Measurements from ENCODE around the gene CAND2.
A peak's percentile ranks its signal among the peaks of the same experiment; 100 is the strongest.
"Not testable (repeated sequence)": the region's sequence is repeated elsewhere in the genome, so short reads cannot be mapped to it uniquely, and the experiment has no call there.

The CAND2 gene

GRCh38 chr3:12772462-12772861 is 24.0 kb upstream of the CAND2 start:
- no peak for DNase-seq

- no peak for DNase-seq
These were observed 23.3 kb upstream of the CAND2 start for GRCh38 chr3:12773030-12773709.

DNA sequence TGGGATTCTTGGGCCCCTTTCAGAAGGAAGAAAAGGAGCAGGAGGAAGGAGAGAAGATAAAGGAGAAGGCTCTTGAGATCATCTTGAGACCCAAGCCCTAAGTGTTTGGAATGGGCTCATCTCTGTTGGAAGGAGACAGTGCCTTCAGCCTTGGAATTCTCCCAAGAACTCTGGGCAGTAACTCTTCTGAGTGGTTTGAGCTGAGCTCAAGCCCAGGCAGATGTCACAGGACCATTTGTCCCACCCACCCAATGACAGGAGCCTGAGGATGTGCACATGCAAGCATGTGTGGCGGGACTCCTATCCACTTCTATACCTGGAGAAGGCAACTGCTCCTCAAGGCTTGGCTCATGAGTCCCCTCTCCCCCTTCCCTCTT is 22.8 kb upstream of the CAND2 start:
- no peak for DNase-seq

- no peak for DNase-seq
These were observed 21.9 kb upstream of the CAND2 start for GRCh38 chr3:12774619-12775018.

DNA sequence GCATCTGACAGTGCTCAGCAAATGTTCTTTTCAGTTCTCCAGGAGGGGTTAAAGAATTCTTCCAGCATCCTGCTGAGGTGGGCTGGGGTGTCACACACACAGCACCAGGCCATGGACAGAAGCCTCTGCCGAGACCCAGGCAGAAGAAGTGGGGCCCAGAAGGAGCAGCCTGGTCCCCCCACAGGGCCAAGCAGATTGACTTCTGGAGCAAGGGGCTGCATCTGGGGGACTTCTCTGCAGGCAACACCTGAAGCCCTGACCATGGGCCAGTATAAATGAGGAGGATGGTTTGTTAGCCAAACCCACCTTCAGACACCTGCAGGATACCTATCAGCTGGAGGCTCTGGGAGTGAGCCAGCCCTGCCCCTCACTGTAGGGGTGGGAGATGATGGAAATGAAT is 21.3 kb upstream of the CAND2 start:
- no peak for DNase-seq

- not testable (repeated sequence) for DNase-seq
These were observed 20.5 kb upstream of the CAND2 start for GRCh38 chr3:12775970-12776369.

- DNase-seq = no peak
These were observed 19.3 kb upstream of the CAND2 start for GRCh38 chr3:12777171-12777570.

DNA sequence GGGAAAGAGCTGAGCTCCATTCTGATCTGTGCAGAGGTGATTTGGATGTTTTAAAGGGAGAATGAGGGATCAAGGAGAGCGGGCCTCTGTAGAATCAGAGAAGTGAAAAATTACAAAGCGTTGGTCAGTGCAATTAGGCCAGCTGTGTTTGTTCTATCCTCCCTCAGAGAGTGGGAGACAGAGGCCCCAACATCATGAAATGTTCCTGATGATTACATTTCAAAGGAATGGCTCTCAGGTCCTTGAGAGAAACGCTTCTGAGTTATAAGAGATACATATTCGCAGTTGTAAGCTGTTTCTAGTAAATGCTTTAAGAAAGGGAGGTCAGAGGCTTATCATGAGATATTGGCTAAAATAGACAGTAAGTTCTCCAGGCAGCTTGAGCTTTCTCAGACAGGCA is 15.7 kb upstream of the CAND2 start:
- no peak for DNase-seq

- DNase-seq = no peak
These were observed 14.2 kb upstream of the CAND2 start for GRCh38 chr3:12782172-12782815.

- no peak for DNase-seq
These were observed 11.4 kb upstream of the CAND2 start for GRCh38 chr3:12785096-12785495.

- DNase-seq = peak; percentile 68
These were observed 9.1 kb upstream of the CAND2 start for GRCh38 chr3:12787346-12787745.

DNA sequence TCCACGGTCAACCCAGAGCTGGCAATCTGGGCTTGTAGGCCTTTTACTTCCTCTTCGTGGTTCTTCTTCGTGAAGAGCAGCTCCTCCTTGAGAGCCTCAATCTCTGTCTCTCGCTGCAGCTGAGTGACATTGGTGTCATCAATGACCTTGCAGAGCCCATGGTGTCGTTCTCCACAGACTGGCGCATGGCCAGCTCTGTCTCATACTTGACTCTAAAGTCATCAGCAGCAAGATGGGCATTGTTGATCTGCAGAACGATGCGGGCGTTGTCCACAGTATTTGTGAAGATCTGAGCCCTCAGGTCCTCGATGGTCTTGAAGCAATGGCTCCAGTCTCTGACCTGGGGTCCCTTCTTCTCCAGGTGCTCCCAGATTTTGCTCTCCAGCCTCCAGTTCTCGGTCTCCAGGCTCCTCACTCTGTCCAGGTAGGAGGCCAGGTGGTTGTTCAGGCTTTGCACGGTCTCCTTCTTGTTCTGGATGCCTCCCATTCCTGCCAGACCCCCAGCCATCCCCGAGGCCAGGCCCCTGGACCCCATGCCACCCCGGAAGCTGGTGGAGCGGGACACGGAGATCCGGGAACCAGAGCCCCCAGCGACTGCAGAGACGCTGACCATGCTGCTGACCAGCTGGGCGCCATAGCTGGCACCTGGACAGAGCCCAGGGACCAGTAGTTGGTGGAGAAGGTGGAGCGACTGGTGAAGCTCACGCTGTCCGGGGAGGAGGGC is 8.4 kb upstream of the CAND2 start:
- not testable (repeated sequence) for DNase-seq

GRCh38 chr3:12791430-12791829 is 5.0 kb upstream of the CAND2 start:
- no peak for DNase-seq

GRCh38 chr3:12793701-12794100 is 2.8 kb upstream of the CAND2 start:
- no peak for DNase-seq

GRCh38 chr3:12797124-12797891 is 828 bp downstream of the CAND2 start:
- no peak for DNase-seq

DNA sequence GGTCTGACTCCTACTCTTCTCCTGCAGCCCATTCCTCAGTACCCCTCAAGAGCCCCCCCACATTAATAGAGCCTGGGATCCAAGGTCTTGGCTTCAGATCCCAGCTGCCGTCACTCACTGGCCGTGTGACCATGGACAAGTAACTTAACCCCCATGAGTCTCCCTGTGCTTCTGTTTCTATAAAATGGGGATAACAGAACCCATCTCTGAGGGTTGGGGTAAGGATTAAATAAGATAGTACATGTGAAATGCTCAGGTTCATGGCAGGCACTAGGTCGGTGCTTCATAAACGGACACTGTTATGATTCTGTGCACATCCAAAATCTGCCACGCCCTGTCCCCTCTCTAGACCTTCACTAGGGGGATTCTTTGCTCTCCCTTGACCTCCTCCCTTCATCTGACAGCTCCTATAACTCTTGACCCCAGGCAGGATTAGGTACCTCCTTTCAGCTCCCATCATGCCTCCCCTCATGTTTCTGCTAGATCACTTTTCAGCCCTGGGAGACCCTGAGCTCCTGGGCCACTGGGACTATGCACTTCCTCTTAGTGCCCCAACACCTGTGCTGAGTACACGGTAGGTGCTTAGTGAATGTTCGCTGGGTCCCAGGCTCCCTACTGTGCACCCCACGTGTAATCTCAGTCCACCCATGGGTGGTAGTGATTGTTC is 1.5 kb downstream of the CAND2 start:
- no peak for DNase-seq

DNA sequence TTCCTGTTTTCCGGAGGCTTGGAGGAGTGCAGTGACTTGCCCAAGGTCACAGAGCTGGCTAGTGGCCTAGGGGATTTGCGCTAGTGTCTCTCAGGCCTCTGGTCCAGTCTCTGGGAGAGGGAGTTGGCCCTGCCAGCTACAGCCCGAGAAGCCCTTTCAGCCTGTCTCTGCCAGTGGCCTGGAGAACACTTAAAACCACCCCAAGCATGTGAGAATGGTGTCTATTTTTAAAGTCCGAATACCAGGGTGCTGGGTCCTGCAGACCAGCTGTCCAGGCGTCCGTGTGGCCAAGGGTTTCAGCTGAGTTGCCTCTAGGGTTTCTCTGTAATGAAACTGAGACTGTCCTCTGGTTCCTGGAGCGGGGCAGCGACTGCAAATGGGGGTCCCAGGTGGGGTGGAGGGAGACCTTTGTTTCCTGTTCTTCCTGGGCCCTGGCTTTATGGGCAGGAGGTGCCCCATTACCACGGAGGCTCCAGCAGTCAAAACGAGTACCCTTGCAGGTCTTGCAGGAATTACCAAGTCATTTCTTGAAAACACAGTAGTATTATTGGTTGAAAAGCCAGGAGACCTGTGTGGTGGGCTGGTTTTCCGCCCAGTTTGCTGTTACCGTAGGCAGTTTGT is 2.2 kb downstream of the CAND2 start:
- DNase-seq = no peak

DNA sequence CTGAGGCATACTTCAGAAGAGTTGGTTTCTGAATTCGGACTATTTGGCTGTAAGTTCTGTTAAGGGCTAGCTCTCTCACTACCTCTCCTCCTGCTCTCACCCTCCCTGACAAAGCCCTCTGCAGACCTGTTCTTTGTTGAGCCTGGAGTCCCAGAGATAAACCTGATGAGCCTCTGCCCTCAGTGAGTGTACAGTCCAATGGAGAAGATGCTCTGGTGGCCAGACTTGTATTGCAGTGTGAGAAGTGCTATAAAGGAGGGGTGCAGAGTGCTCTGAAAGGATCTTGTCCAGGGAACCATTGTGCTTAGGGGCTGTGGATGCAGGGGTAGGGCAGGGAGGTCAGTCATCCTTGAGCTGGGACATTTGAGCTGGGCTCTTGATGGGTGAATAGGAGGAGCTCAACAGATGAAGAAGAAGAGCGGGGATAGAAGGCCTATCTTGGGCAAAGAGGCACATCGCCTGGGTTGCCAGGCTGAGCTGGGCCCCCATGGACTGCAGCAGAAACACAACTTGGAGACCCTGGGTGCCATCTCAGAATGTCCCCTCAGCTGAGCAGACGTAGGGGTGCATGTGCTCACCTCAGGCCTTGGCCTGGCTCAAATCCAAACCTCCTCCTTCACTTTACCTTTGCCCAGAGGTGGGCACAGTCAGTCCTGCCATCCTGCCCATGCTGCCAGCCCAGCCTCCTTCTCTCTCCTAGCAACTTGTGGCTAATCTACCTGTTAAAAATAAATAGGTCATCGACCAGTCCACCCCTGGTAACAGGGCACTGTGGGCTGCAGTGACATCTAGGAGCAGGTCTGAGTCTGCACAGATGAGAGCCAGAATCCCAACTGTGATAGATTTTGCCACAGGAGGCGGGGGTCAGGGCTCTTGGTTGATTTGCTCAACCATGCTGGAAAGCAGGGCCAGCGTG is 3.3 kb downstream of the CAND2 start:
- DNase-seq = no peak

DNA sequence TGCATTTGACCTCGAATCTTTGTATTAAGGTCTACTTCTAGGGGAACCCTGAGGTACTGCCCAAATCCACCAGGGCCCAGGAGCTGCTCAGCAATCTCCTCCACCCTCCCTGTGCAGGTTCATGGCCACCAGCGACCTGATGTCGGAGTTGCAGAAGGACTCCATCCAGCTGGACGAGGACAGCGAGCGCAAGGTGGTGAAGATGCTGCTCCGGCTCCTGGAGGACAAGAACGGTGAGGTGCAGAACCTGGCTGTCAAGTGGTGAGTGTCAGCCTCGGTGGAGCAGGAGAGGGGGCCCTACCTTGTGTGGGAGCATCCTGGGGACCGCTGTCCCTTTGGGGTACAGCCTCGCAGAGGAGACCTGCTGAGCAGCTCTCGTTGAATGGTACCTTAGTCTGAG is 6.9 kb downstream of the CAND2 start:
- no peak for DNase-seq

DNA sequence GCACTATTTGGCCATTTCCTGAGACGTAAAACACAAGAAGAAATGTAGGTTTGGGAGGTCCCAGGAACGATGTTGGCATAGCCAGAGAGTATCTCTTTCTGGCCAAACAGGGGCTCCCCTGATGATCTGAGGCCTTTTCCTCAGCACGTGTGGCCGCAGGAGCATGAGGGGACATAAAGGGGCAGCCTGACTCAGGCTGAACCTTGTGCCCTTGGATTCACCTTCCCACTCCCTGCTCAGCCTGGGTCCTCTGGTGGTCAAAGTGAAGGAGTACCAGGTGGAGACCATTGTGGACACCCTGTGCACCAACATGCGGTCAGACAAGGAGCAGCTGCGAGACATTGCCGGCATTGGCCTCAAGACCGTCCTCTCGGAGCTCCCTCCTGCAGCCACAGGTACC is 10.6 kb downstream of the CAND2 start:
- DNase-seq = no peak

DNA sequence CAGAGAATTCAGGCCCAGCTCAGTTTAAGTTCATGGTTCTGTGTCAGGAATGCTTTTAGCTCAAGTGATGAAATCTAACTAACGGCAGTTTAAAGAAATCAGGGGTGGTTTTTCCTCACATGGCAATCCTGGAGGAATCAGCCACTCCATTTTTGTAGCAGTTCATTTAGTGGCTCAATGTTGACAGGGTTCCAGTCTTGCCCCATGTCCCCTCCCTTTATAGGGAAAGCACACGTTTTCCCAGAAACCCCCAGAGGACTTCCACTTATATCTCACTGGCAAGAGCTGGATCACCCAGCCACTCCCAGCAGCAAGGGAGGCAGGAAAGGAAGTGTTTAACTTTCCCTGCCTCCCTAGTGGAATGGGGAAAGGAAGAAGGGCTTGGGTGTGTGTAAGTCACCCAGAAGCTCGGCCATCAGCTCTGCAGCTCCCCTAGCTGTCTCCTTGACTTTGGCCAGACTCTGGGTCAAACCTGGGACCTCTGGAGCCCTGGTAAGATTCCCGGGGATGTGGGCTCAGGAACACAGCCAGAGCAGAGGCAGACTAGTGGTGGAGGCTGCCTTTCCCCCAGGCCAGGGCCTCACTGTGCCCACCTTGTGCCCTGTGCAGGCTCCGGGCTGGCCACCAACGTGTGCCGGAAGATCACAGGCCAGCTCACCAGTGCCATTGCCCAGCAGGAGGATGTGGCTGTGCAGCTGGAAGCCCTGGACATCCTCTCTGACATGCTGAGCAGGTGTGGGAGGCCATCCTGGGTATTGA is 11.3 kb downstream of the CAND2 start:
- no peak for DNase-seq
